Liver (tissue), 3 donors: ENCODE measurements around the gene CRAT.

ENCODE experiments used
- ATF3 ChIP-seq: IDR thresholded peaks from 2 replicates; pipeline ENCODE4 v1.6.1; 2016; ENCODE audit warnings: antibody characterized with exemption
- CTCF ChIP-seq: fragments of 150-350 bp; IDR thresholded peaks from 2 replicates; pipeline ENCODE4 v1.5.1; 2017; ENCODE audit warnings: improper control_type of control experiment, low read depth, low read length; ENCODE audit not compliant: missing input control
- GABPA ChIP-seq, 2 donors: IDR thresholded peaks in 1 of 2; conservative IDR thresholded peaks in 1 of 2; 2 replicates each; pipeline ENCODE4 v1.6.1; 2016; ENCODE audit warnings: antibody characterized with exemption in 2 of 2, mild to moderate bottlenecking in 1 of 2, moderate library complexity in 1 of 2
- HNF4G ChIP-seq: IDR thresholded peaks from 2 replicates; pipeline ENCODE4 v1.6.1; 2016; ENCODE audit warnings: antibody characterized with exemption
- RAD21 ChIP-seq, 2 donors: IDR thresholded peaks; 2 replicates each; pipeline ENCODE4 v1.6.1; 2016; ENCODE audit warnings: antibody characterized with exemption in 2 of 2, mild to moderate bottlenecking in 2 of 2
- REST ChIP-seq: IDR thresholded peaks from 2 replicates; pipeline ENCODE4 v1.6.1; 2016; ENCODE audit warnings: antibody characterized with exemption, mild to moderate bottlenecking
- SP1 ChIP-seq: IDR thresholded peaks from 2 replicates; pipeline ENCODE4 v1.6.1; 2018; ENCODE audit warnings: antibody characterized with exemption, mild to moderate bottlenecking
- TAF1 ChIP-seq: conservative IDR thresholded peaks from 2 replicates; pipeline ENCODE4 v1.6.1; 2016; ENCODE audit warnings: antibody characterized with exemption, mild to moderate bottlenecking
- YY1 ChIP-seq: IDR thresholded peaks from 2 replicates; pipeline ENCODE4 v1.6.1; 2016; ENCODE audit warnings: antibody characterized with exemption, mild to moderate bottlenecking
- donor health status: healthy.
- donor health status: healthy.

GRCh38 chr9:129053020-129053419 lies 57.6 kb downstream of the CRAT start:
- TF ChIP-seq CTCF (no peak), HNF4G (no peak), YY1 (no peak), GABPA (IDR thresholded peaks at IDR 0.05 in 1 of 2, conservative IDR thresholded peaks at IDR 0.05 in 1 of 2) (no peak), RAD21 (IDR thresholded peaks at IDR 0.05) (no peak), SP1 (no peak), ATF3 (no peak), REST (no peak), TAF1 (no peak)
